ENCODE data around the gene ULK2.

The ULK2 gene

DNA sequence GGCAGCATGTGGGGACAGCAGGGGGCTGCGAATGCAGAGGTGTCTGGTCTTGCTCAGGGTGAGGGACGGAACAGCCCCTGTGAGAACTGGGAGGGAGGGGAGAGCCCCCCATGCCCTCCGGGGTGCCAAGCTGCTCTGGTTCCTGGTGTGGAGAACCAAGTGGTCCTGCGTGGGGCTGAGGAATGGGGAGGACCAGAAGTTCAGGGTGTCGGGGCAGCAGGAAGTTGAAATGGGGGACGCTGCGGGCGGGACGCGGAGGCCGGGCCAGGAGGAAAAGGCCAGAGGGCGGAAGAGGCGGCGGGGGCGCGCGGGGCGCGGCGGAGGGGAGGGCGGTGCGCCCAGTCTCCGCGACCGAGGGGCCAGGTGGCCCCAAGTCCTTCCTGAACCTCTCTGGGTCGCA lies 123.2 kb downstream of the ULK2 start:
- POLR2A ChIA-PET: no interaction called here
- CTCF ChIA-PET: interaction anchor here (1.0 to 19.5 kb wide), 15 partner anchors 8 to 259 kb away, joined by 3 to 217 read pairs (median 5); no protein-coding TSS in a partner anchor
- no peak for DNase-seq (ENCODE audit: low read depth, low spot score)
- peak overlapping the region; percentile 18 for H3K4me3 ChIP-seq (ENCODE audit: low read depth, low read length)
- TF ChIP-seq, protein P1, sequence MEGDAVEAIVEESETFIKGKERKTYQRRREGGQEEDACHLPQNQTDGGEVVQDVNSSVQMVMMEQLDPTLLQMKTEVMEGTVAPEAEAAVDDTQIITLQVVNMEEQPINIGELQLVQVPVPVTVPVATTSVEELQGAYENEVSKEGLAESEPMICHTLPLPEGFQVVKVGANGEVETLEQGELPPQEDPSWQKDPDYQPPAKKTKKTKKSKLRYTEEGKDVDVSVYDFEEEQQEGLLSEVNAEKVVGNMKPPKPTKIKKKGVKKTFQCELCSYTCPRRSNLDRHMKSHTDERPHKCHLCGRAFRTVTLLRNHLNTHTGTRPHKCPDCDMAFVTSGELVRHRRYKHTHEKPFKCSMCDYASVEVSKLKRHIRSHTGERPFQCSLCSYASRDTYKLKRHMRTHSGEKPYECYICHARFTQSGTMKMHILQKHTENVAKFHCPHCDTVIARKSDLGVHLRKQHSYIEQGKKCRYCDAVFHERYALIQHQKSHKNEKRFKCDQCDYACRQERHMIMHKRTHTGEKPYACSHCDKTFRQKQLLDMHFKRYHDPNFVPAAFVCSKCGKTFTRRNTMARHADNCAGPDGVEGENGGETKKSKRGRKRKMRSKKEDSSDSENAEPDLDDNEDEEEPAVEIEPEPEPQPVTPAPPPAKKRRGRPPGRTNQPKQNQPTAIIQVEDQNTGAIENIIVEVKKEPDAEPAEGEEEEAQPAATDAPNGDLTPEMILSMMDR (IDR thresholded peaks at IDR 0.05; ENCODE audit: insufficient read depth, low read length, missing control alignments): no peak

DNA sequence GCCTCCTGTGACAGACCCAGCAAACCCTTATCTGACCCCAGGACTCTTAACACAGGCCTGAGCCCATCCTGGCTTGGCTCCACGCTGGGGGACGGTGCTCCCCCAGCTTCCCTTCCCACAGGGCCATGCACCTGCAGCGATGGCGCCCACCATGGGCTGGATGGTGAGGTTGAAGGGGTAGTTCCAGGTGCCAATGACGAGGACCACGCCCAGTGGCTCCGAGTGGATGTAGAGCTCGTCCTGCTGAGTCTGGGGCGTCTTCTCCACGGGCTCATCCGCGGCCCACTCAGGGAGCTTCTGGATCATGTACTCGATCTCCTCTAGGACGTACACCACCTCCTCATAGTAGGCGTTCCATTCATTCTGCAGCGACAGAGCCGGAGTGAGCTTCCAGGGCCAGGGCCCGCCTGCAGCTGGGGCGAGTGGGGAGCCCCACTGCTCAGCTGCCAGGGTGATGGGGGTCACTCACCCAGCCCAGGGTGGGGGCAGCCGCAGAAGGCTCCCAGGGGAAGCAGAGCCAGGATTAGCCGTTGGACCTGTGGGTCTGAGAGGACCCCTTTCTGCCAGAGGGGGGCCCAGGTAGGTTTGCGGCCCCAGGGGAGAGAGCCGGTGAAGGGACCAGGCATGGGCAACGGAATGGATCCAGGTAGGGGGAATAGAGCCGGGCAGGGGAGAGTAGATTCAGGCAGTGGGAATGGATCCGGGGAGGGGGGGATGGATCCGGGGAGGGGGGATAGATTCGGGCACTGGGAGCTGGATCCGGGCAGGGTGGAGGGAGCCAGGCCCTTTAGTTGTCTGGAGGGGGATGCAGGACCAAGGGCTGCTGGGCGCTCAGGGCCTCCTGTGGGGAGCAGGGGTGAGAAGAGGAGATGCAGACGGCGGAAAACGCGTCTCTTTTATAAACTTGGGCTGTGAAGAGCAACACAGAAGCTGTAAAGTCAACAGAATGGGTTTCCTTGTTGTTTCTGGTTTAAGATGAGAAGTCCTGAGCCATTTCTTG lies 124.3 kb downstream of the ULK2 start:
- TF ChIP-seq, protein P1 (IDR thresholded peaks at IDR 0.05; ENCODE audit: insufficient read depth, low read length, missing control alignments): no peak
- POLR2A ChIA-PET: no interaction called here
- no peak overlapping the region for H3K4me3 ChIP-seq (ENCODE audit: low read depth, low read length)
- DNase-seq (ENCODE audit: low read depth, low spot score): no peak
- CTCF ChIA-PET: interaction anchor here (0.6 to 19.5 kb wide), 12 partner anchors 9 to 230 kb away, joined by 3 to 217 read pairs (median 4); no protein-coding TSS in a partner anchor

DNA sequence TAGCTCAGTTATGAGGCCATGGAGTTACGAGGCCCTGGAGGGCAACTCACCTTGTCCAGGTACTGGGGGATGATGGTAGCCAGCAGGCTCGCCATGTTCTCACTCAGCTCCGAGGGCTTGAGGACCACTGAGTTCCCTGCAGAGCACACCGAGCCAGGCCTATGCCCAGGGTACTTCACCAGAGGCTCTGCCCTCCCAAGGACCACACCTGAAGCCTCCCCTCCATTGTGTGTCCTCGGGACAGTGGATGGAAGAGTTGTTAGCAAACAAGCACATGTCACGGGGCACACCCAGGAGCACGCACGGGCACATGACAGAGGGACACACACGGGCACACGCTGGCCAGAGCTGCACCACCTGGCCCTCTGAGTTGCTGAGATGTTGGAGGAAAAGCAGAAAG lies 125.2 kb downstream of the ULK2 start:
- ChIA-PET CTCF (interaction anchor here (0.8 to 19.5 kb wide), 6 partner anchors 9 to 229 kb away, joined by 3 to 217 read pairs (median 4); no protein-coding TSS in a partner anchor), POLR2A (no interaction called here)
- TF ChIP-seq, protein P1 (IDR thresholded peaks at IDR 0.05; ENCODE audit: insufficient read depth, low read length, missing control alignments): no peak
- H3K4me3 ChIP-seq (ENCODE audit: low read depth, low read length): no peak overlapping the region
- DNase-seq (ENCODE audit: low read depth, low spot score): no peak

DNA sequence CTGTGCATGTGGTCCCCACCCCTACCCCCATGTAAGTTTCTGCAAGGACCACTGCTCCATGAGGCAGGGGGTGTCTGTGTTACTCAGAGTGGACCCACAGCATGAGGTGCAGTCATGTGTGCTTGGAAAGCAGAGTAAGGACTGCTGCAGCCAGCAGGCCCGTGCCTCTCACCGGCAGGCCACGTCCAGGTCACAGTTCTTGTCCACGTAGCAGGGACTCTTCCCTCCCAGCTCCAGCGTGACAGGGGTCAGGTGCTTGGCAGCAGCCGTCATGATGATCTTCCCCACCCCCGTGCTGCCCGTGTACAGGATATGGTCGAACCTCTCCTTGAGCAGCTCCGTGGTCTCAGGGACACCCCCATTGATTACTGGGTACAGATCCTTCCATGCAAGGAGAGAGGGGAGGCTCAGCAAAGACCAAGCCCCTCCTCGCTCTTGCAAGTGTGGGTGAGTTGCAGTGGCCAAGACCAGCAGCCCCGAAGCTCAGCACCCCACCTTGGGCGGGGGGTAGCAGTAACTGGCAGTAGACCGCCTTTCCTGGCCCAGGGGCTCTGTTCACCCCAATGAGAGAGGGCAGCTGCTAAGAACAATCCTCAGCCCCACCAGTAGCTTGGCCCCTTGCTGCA lies 125.8 kb downstream of the ULK2 start:
- POLR2A ChIA-PET: no interaction called here
- TF ChIP-seq, protein P1 (IDR thresholded peaks at IDR 0.05; ENCODE audit: insufficient read depth, low read length, missing control alignments): no peak

GRCh38 chr17:19740933-19741332 lies 126.8 kb downstream of the ULK2 start:
- POLR2A ChIA-PET: no interaction called here

More for the DNA sequence above, 125.8 kb downstream of the ULK2 start:
- H3K4me3 ChIP-seq (ENCODE audit: low read depth, low read length): no peak overlapping the region
- DNase-seq (ENCODE audit: low read depth, low spot score): no peak
- CTCF ChIA-PET: interaction anchor here (1.5 to 19.5 kb wide), 3 partner anchors 14 to 227 kb away, joined by 3 to 217 read pairs (median 4); no protein-coding TSS in a partner anchor

More at GRCh38 chr17:19740933-19741332, 126.8 kb downstream of the ULK2 start:
- TF ChIP-seq, protein P1 (IDR thresholded peaks at IDR 0.05; ENCODE audit: insufficient read depth, low read length, missing control alignments): no peak
- no peak overlapping the region for H3K4me3 ChIP-seq (ENCODE audit: low read depth, low read length)
- CTCF ChIA-PET: interaction anchor here (19.5 kb wide), 1 partner anchor 23 kb away, joined by 217 read pairs; no protein-coding TSS in a partner anchor
- no peak for DNase-seq (ENCODE audit: low read depth, low spot score)

Data from AG04449 (cell line).